ENCODE data around the gene ITK. TPM values are rescaled to one million over a fixed set of nuclear protein-coding genes. Genes with fewer than 3 reads are reported as not detected.

ITK gene
- total and polyA plus RNA-seq, 5 donors from 2014 or later = 146 to 550 (median 169) TPM

GRCh38 chr5:157285310-157286035 lies 104.8 kb downstream of the ITK start:
- Histone ChIP-seq H3K27me3 (ENCODE audit: control insufficient read depth, insufficient read depth, low read length) (no peaks in the 10 kb centered on the region), H3K36me3 (ENCODE audit: control insufficient read depth, insufficient read depth, low read length) (peaks cover 58% of the 10 kb centered on the region), H3K9me3 (ENCODE audit: control insufficient read depth in 2 of 2, low read length in 2 of 2) (no peaks in the 10 kb centered on the region), H3K4me1 (ENCODE audit: control insufficient read depth, insufficient read depth, low read length, poor library complexity, severe bottlenecking) (peaks cover 54% of the 10 kb centered on the region), H3K4me3 (ENCODE audit: low read depth, low read length) (no peak overlapping the region), H3K27ac (ENCODE audit: insufficient read depth, low read length, poor library complexity, severe bottlenecking) (no peak overlapping the region)
- H3K4me1 Mint-ChIP-seq = peaks cover 38 to 83% (median 67%) of the 10 kb centered on the region in 4 donors
- peaks cover 36% of the 10 kb centered on the region for H3K36me3 Mint-ChIP-seq
- no peaks in the 10 kb centered on the region for H3K27me3 Mint-ChIP-seq
- peak overlapping the region; percentile 11 to 97 (median 64) for H3K27ac Mint-ChIP-seq
- no peak overlapping the region for H3K4me3 Mint-ChIP-seq
- no peak for ATAC-seq (ENCODE audit: low read depth in 2 of 2)
- H3K9me3 Mint-ChIP-seq = no peaks in the 10 kb centered on the region
- DNase-seq = no peak

- Histone ChIP-seq H3K4me3 (ENCODE audit: low read depth, low read length) (no peak overlapping the region), H3K4me1 (ENCODE audit: control insufficient read depth, insufficient read depth, low read length, poor library complexity, severe bottlenecking) (peaks cover 40% of the 10 kb centered on the region), H3K36me3 (ENCODE audit: control insufficient read depth, insufficient read depth, low read length) (peaks cover 71% of the 10 kb centered on the region), H3K27ac (ENCODE audit: insufficient read depth, low read length, poor library complexity, severe bottlenecking) (peak overlapping the region; percentile 16), H3K9me3 (ENCODE audit: control insufficient read depth in 2 of 2, low read length in 2 of 2) (no peaks in the 10 kb centered on the region), H3K27me3 (ENCODE audit: control insufficient read depth, insufficient read depth, low read length) (no peaks in the 10 kb centered on the region)
- H3K4me3 Mint-ChIP-seq = no peak overlapping the region
- ATAC-seq (ENCODE audit: low read depth in 2 of 2) (no peak), DNase-seq (no peak)
- H3K9me3 Mint-ChIP-seq = no peaks in the 10 kb centered on the region
- H3K4me1 Mint-ChIP-seq = peaks cover 36 to 83% (median 63%) of the 10 kb centered on the region in 4 donors
- no peak overlapping the region for H3K27ac Mint-ChIP-seq
- H3K36me3 Mint-ChIP-seq = peaks cover 46% of the 10 kb centered on the region
- no peaks in the 10 kb centered on the region for H3K27me3 Mint-ChIP-seq
Observed at GRCh38 chr5:157286761-157287211, 106.1 kb downstream of the ITK start.

- peaks cover 87% of the 10 kb centered on the region for H3K36me3 ChIP-seq (ENCODE audit: control insufficient read depth, insufficient read depth, low read length)
- H3K4me1 ChIP-seq (ENCODE audit: control insufficient read depth, insufficient read depth, low read length, poor library complexity, severe bottlenecking) = peaks cover 24% of the 10 kb centered on the region
- H3K27me3 ChIP-seq (ENCODE audit: control insufficient read depth, insufficient read depth, low read length) = no peaks in the 10 kb centered on the region
- H3K4me3 Mint-ChIP-seq = peak overlapping the region in 1 of 4 donors; percentile 49
- no peaks in the 10 kb centered on the region for H3K9me3 Mint-ChIP-seq
- peaks cover 24 to 72% (median 47%) of the 10 kb centered on the region in 4 donors for H3K4me1 Mint-ChIP-seq
- no peaks in the 10 kb centered on the region for H3K27me3 Mint-ChIP-seq
- H3K4me3 ChIP-seq (ENCODE audit: low read depth, low read length) = no peak overlapping the region
- peak overlapping the region; percentile 87 to 93 (median 89) for H3K27ac Mint-ChIP-seq
- DNase-seq = no peak
- ATAC-seq (ENCODE audit: low read depth in 2 of 2) = no peak
- no peaks in the 10 kb centered on the region for H3K9me3 ChIP-seq (ENCODE audit: control insufficient read depth in 2 of 2, low read length in 2 of 2)
- H3K27ac ChIP-seq (ENCODE audit: insufficient read depth, low read length, poor library complexity, severe bottlenecking) = peak overlapping the region; percentile 24
- H3K36me3 Mint-ChIP-seq = peaks cover 50% of the 10 kb centered on the region
Observed at GRCh38 chr5:157288405-157289163, 107.9 kb downstream of the ITK start.

- DNase-seq = no peak
- peak overlapping the region; percentile 24 for H3K27ac ChIP-seq (ENCODE audit: insufficient read depth, low read length, poor library complexity, severe bottlenecking)
- Mint-ChIP-seq H3K4me3 (peak overlapping the region in 1 of 4 donors; percentile 42), H3K36me3 (peaks cover 54% of the 10 kb centered on the region), H3K4me1 (peaks cover 19 to 71% (median 44%) of the 10 kb centered on the region in 4 donors), H3K27me3 (no peaks in the 10 kb centered on the region), H3K9me3 (no peaks in the 10 kb centered on the region), H3K27ac (peak overlapping the region; percentile 87 to 93 (median 89))
- H3K4me3 ChIP-seq (ENCODE audit: low read depth, low read length) = no peak overlapping the region
- peaks cover 94% of the 10 kb centered on the region for H3K36me3 ChIP-seq (ENCODE audit: control insufficient read depth, insufficient read depth, low read length)
- H3K9me3 ChIP-seq (ENCODE audit: control insufficient read depth in 2 of 2, low read length in 2 of 2) = no peaks in the 10 kb centered on the region
- H3K27me3 ChIP-seq (ENCODE audit: control insufficient read depth, insufficient read depth, low read length) = no peaks in the 10 kb centered on the region
- no peak for ATAC-seq (ENCODE audit: low read depth in 2 of 2)
- H3K4me1 ChIP-seq (ENCODE audit: control insufficient read depth, insufficient read depth, low read length, poor library complexity, severe bottlenecking) = peaks cover 17% of the 10 kb centered on the region
Observed at GRCh38 chr5:157289164-157289819, 108.7 kb downstream of the ITK start.

- Mint-ChIP-seq H3K4me1 (peaks cover 16 to 71% (median 39%) of the 10 kb centered on the region in 4 donors), H3K4me3 (peak overlapping the region in 1 of 4 donors; percentile 13)
Observed at GRCh38 chr5:157290156-157290980, 109.7 kb downstream of the ITK start.

GRCh38 chr5:157290981-157291711 lies 110.5 kb downstream of the ITK start:
- Mint-ChIP-seq H3K4me1 (peaks cover 18 to 72% (median 40%) of the 10 kb centered on the region in 4 donors), H3K36me3 (peaks cover 62% of the 10 kb centered on the region), H3K9me3 (no peaks in the 10 kb centered on the region), H3K27ac (peak overlapping the region; percentile 87 to 94 (median 93)), H3K27me3 (no peaks in the 10 kb centered on the region), H3K4me3 (peak overlapping the region in 1 of 4 donors; percentile 9)
- H3K27me3 ChIP-seq (ENCODE audit: control insufficient read depth, insufficient read depth, low read length) = no peaks in the 10 kb centered on the region
- ATAC-seq (ENCODE audit: low read depth in 2 of 2) (peak; percentile 26 to 40), DNase-seq (peak in 1 of 3 donors; percentile 43)
- H3K4me3 ChIP-seq (ENCODE audit: low read depth, low read length) = no peak overlapping the region
- H3K27ac ChIP-seq (ENCODE audit: insufficient read depth, low read length, poor library complexity, severe bottlenecking) = no peak overlapping the region
- H3K9me3 ChIP-seq (ENCODE audit: control insufficient read depth in 2 of 2, low read length in 2 of 2) = no peaks in the 10 kb centered on the region
- peaks cover 19% of the 10 kb centered on the region for H3K4me1 ChIP-seq (ENCODE audit: control insufficient read depth, insufficient read depth, low read length, poor library complexity, severe bottlenecking)
- peaks cover 96% of the 10 kb centered on the region for H3K36me3 ChIP-seq (ENCODE audit: control insufficient read depth, insufficient read depth, low read length)

More at GRCh38 chr5:157290156-157290980, 109.7 kb downstream of the ITK start:
- H3K27me3 ChIP-seq (ENCODE audit: control insufficient read depth, insufficient read depth, low read length) = no peaks in the 10 kb centered on the region
- H3K27ac ChIP-seq (ENCODE audit: insufficient read depth, low read length, poor library complexity, severe bottlenecking) = no peak overlapping the region
- Mint-ChIP-seq H3K36me3 (peaks cover 60% of the 10 kb centered on the region), H3K27ac (peak overlapping the region; percentile 87 to 94 (median 93)), H3K27me3 (no peaks in the 10 kb centered on the region), H3K9me3 (no peaks in the 10 kb centered on the region)
- no peak overlapping the region for H3K4me3 ChIP-seq (ENCODE audit: low read depth, low read length)
- H3K36me3 ChIP-seq (ENCODE audit: control insufficient read depth, insufficient read depth, low read length) = peaks cover 96% of the 10 kb centered on the region
- DNase-seq (no peak), ATAC-seq (ENCODE audit: low read depth in 2 of 2) (no peak)
- H3K9me3 ChIP-seq (ENCODE audit: control insufficient read depth in 2 of 2, low read length in 2 of 2) = no peaks in the 10 kb centered on the region
- H3K4me1 ChIP-seq (ENCODE audit: control insufficient read depth, insufficient read depth, low read length, poor library complexity, severe bottlenecking) = peaks cover 15% of the 10 kb centered on the region

Data from CD4-positive, CD25-positive, alpha-beta regulatory T cell (primary cell).